Right renal cortex interstitium (tissue), 3 donors: Measurements from ENCODE around the gene CACNA1C. TPM values are rescaled to one million over a fixed set of nuclear protein-coding genes. Genes with fewer than 3 reads are reported as not detected.

ENCODE experiments used
- DNase-seq, 3 donors: peaks; one replicate each; pipeline ENCODE4 v3.0.0-alpha.2; 2013; ENCODE audit warnings: low read depth in 3 of 3, low spot score in 2 of 3
- polyA plus RNA-seq, 3 donors: library from polyadenylated mRNA; unstranded; fragments of 120-200 nt; gene quantifications; one replicate each; pipeline ENCODE4 v1.2.1, GENCODE V29; 2013; ENCODE audit not compliant: insufficient read length in 3 of 3

Gene CACNA1C
- polyA plus RNA-seq, 3 donors, result 5.7 to 6.4 (median 5.8) TPM

GRCh38 chr12:2460051-2460670, 407.4 kb downstream of the CACNA1C start:
- no peak for DNase-seq

- no peak for DNase-seq
These were observed 408.3 kb downstream of the CACNA1C start for GRCh38 chr12:2461046-2461445.

GRCh38 chr12:2461645-2462044, 408.9 kb downstream of the CACNA1C start:
- no peak for DNase-seq

GRCh38 chr12:2462087-2462486, 409.3 kb downstream of the CACNA1C start:
- DNase-seq, result no peak

- DNase-seq, result no peak
These were observed 410.9 kb downstream of the CACNA1C start for GRCh38 chr12:2463719-2464118.

- no peak for DNase-seq
These were observed 412.9 kb downstream of the CACNA1C start for GRCh38 chr12:2465681-2466080.

- no peak for DNase-seq
These were observed 413.4 kb downstream of the CACNA1C start for GRCh38 chr12:2466211-2466610.

GRCh38 chr12:2467447-2468195, 414.8 kb downstream of the CACNA1C start:
- DNase-seq, result no peak

- no peak for DNase-seq
These were observed 423.2 kb downstream of the CACNA1C start for GRCh38 chr12:2475984-2476383.

GRCh38 chr12:2477009-2477766, 424.4 kb downstream of the CACNA1C start:
- no peak for DNase-seq

- no peak for DNase-seq
These were observed 427.2 kb downstream of the CACNA1C start for GRCh38 chr12:2479851-2480535.

- no peak for DNase-seq
These were observed 428.6 kb downstream of the CACNA1C start for GRCh38 chr12:2481346-2481745.

GRCh38 chr12:2481951-2482350, 429.2 kb downstream of the CACNA1C start:
- no peak for DNase-seq

- DNase-seq, result no peak
These were observed 430.3 kb downstream of the CACNA1C start for GRCh38 chr12:2482938-2483660.

GRCh38 chr12:2483713-2484112, 430.9 kb downstream of the CACNA1C start:
- DNase-seq, result no peak

- no peak for DNase-seq
These were observed 431.5 kb downstream of the CACNA1C start for GRCh38 chr12:2484141-2484776.

- DNase-seq, result no peak
These were observed 432.9 kb downstream of the CACNA1C start for GRCh38 chr12:2485681-2486080.

- no peak for DNase-seq
These were observed 434.0 kb downstream of the CACNA1C start for GRCh38 chr12:2486796-2487195.

GRCh38 chr12:2487278-2487677, 434.5 kb downstream of the CACNA1C start:
- DNase-seq, result no peak

- DNase-seq, result no peak
These were observed 435.3 kb downstream of the CACNA1C start for GRCh38 chr12:2488131-2488530.
